Trophoblast cell (in vitro differentiated cells and primary cell): ENCODE data around the gene KIF3A.
"Not testable (repeated sequence)": the region's sequence is repeated elsewhere in the genome, so short reads cannot be mapped to it uniquely, and the experiment has no call there.

Experiments used
- DNase-seq, 2 donors: peaks; one replicate each; pipeline ENCODE4 v3.0.0-alpha.2; 2016
- H2AFZ ChIP-seq: 2 replicates; pipeline ENCODE4 v1.6.1; 2013; ENCODE audit warnings: low read length, moderate library complexity, mild to moderate bottlenecking; ENCODE audit not compliant: insufficient read depth, poor library complexity
- H2AK5ac ChIP-seq: 2 replicates; pipeline ENCODE4 v1.6.1; 2013; ENCODE audit warnings: mild to moderate bottlenecking, low read length
- H2BK120ac ChIP-seq: 2 replicates; pipeline ENCODE4 v1.6.1; 2013; ENCODE audit warnings: low read length, mild to moderate bottlenecking, moderate library complexity; ENCODE audit not compliant: insufficient read depth, poor library complexity
- H2BK12ac ChIP-seq: 2 replicates; pipeline ENCODE4 v1.6.1; 2013; ENCODE audit warnings: mild to moderate bottlenecking, low read length, moderate library complexity
- H2BK5ac ChIP-seq: 2 replicates; pipeline ENCODE4 v1.6.1; 2013; ENCODE audit warnings: low read length, low read depth, moderate library complexity, mild to moderate bottlenecking; ENCODE audit not compliant: poor library complexity
- H3K14ac ChIP-seq: 2 replicates; pipeline ENCODE4 v1.6.1; 2013; ENCODE audit warnings: mild to moderate bottlenecking, low read length
- H3K18ac ChIP-seq: 2 replicates; pipeline ENCODE4 v1.6.1; 2013; ENCODE audit warnings: mild to moderate bottlenecking, low read length
- H3K23ac ChIP-seq: 2 replicates; pipeline ENCODE4 v1.6.1; 2013; ENCODE audit warnings: low read length
- H3K27ac ChIP-seq: 2 replicates; pipeline ENCODE4 v1.5.1; 2013; ENCODE audit warnings: low read depth, mild to moderate bottlenecking, inconsistent platforms, low read length, moderate library complexity
- H3K27me3 ChIP-seq: 2 replicates; pipeline ENCODE4 v1.6.1; 2013; ENCODE audit warnings: inconsistent platforms, mild to moderate bottlenecking, low read length, moderate library complexity; ENCODE audit not compliant: insufficient read depth
- H3K36me3 ChIP-seq, 2 experiments: 1 replicate in 1 of 2; 2 replicates in 1 of 2; pipeline ENCODE4 v1.6.1; 2013; ENCODE audit warnings: low read length in 2 of 2, mild to moderate bottlenecking in 2 of 2, moderate library complexity in 1 of 2; ENCODE audit not compliant: insufficient read depth in 2 of 2, control insufficient read depth in 1 of 2
- H3K4ac ChIP-seq: 2 replicates; pipeline ENCODE4 v1.6.1; 2013; ENCODE audit warnings: low read depth, mild to moderate bottlenecking, low read length, moderate library complexity
- H3K4me1 ChIP-seq, 2 experiments: 1 replicate in 1 of 2; 2 replicates in 1 of 2; pipeline ENCODE4 v1.6.1; 2013; ENCODE audit warnings: low read length in 2 of 2, mild to moderate bottlenecking in 2 of 2, moderate library complexity in 1 of 2; ENCODE audit not compliant: insufficient read depth in 2 of 2, control insufficient read depth in 1 of 2
- H3K4me2 ChIP-seq: 2 replicates; pipeline ENCODE4 v1.6.1; 2013; ENCODE audit warnings: inconsistent platforms, mild to moderate bottlenecking, low read length, moderate library complexity
- H3K4me3 ChIP-seq: 2 replicates; pipeline ENCODE4 v1.5.1; 2013; ENCODE audit warnings: mild to moderate bottlenecking, low read depth, low read length, inconsistent platforms
- H3K79me1 ChIP-seq: one replicate; pipeline ENCODE4 v1.6.1; 2013; ENCODE audit warnings: low read length
- H3K79me2 ChIP-seq: 2 replicates; pipeline ENCODE4 v1.6.1; 2013; ENCODE audit warnings: low read length, mild to moderate bottlenecking; ENCODE audit not compliant: control insufficient read depth, insufficient read depth, poor library complexity
- H3K9ac ChIP-seq: 2 replicates; pipeline ENCODE4 v1.6.1; 2013; ENCODE audit warnings: mild to moderate bottlenecking, low read length
- H3K9me3 ChIP-seq: 2 replicates; pipeline ENCODE4 v1.6.1; 2013; ENCODE audit warnings: low read depth, mild to moderate bottlenecking, control low read depth, inconsistent platforms, low read length; ENCODE audit not compliant: insufficient read depth
- H4K12ac ChIP-seq: 2 replicates; pipeline ENCODE4 v1.6.1; 2013; ENCODE audit warnings: low read depth, mild to moderate bottlenecking, low read length, moderate library complexity
- H4K8ac ChIP-seq: 2 replicates; pipeline ENCODE4 v1.6.1; 2013; ENCODE audit warnings: low read depth, mild to moderate bottlenecking, low read length, moderate library complexity
- H4K91ac ChIP-seq: one replicate; pipeline ENCODE4 v1.6.1; 2013; ENCODE audit warnings: low read depth, mild to moderate bottlenecking, low read length, moderate library complexity
- WGBS: extraction: QIAGEN DNeasy Blood & Tissue Kit; methylation state at CpG from one replicate; pipeline ENCODE4 v1.1.7; 2013; ENCODE audit warnings: missing lambda C conversion rate; ENCODE audit not compliant: insufficient read length, insufficient coverage; ENCODE audit errors: extremely low coverage; 5-methylcytosine and 5-hydroxymethylcytosine counted together

Gene KIF3A

DNA sequence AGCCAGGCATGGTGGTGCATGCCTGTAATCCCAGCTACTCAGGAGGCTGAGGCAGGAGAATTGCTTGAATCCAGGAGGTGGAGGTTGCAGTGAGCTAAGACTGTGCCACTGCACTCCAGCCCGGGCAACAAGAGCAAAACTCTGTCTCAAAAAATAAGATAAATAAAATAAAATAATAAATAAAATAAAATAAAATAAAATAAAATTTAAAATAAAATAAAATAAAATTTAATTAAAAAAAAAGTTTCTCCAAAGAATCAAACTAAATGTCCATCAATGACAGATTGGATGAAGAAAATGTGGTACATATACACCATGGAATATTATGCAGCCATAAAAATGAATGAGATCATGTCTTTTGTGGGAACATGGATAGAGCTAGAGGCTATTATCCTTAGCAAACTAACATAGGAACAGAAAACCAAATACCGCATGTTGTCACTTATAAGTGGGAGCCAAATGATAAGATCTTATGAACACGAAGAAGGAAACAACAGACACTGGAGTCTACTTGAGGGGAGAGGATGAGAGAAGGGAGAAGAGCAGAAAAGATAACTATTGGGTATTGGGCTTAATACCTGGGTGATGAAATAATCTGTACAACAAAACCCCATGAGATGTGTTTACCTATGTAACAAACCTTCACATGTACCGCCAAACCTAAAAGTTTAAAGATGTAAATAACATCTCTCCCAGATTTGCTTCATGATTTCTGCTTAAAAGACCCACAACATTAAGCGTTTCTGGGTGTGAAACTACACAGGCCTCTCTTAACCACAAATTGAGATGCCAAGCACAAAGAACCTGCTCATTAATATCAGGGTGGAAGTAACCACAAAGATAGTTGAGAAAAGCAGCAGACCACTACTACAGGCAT lies 45.4 kb downstream of the KIF3A start:
- WGBS, result no CpG with 5 or more reads among the region's 5 CpGs
- H3K9me3 ChIP-seq, H3K14ac ChIP-seq, H3K4me3 ChIP-seq, H4K8ac ChIP-seq, H4K91ac ChIP-seq, H2BK120ac ChIP-seq, H3K79me2 ChIP-seq, H3K4ac ChIP-seq, DNase-seq, H3K4me1 ChIP-seq, H4K12ac ChIP-seq, H3K23ac ChIP-seq, H3K27me3 ChIP-seq, H3K36me3 ChIP-seq, H2BK12ac ChIP-seq, H2BK5ac ChIP-seq, H3K18ac ChIP-seq, H3K79me1 ChIP-seq, H2AFZ ChIP-seq, H3K4me2 ChIP-seq, H3K9ac ChIP-seq, H3K27ac ChIP-seq, H2AK5ac ChIP-seq: not testable (repeated sequence)

DNA sequence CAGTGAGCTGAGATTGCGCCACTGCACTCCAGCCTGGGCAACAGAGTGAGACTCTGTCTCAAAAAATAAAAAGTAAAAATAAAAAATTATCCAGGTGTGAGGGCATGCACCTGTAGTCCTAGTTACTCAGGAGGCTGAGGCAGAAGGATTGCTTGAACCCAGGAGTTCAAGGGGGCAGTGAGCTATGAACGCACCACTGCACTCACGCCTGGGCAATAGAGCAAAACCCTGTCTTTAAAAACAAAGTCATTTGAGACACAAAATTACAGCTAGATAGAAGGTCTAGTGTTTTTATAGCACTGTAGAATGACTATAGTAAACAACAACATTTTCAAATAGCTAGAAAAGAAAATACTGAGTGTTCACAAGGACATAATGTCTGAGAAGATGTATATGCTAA lies 47.2 kb downstream of the KIF3A start:
- Histone ChIP-seq H3K4me1 (no peaks in the 10 kb centered on the region), H3K79me2 (no peaks in the 10 kb centered on the region), H3K23ac (no peak overlapping the region), H3K27ac (no peak overlapping the region), H4K8ac (no peak overlapping the region), H2BK5ac (no peak overlapping the region), H3K27me3 (no peaks in the 10 kb centered on the region), H4K91ac (no peak overlapping the region), H3K14ac (no peak overlapping the region), H3K9me3 (no peaks in the 10 kb centered on the region), H2BK12ac (no peak overlapping the region), H3K4me3 (no peak overlapping the region), H3K36me3 (peaks cover under 1 to 9% of the 10 kb centered on the region in 2 experiments), H3K4me2 (no peak overlapping the region), H4K12ac (no peak overlapping the region), H3K18ac (no peak overlapping the region), H2BK120ac (no peak overlapping the region), H3K79me1 (no peaks in the 10 kb centered on the region), H2AFZ (no peak overlapping the region), H2AK5ac (no peak overlapping the region), H3K9ac (no peak overlapping the region), H3K4ac (no peak overlapping the region)
- DNase-seq, result no peak
- no CpG with 5 or more reads among the region's 3 CpGs for WGBS

DNA sequence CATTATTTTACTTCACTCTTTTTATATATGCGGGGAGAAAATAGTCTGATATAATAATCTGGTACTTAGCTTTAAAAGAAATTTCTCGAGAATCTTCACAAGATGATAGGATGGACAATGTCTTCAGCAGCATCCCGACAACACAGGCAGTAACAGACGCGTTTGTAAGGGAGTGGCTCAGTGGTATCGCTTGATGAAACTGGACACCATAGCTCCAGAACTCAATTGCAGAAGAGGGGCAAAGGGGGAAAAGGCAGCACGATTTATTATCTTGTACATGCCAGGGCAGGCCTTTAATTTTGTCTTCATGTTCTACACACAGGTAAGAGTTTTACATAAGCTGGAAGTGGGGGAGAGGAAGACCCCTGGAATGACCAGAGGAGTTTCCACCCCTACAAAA lies 47.8 kb downstream of the KIF3A start:
- Histone ChIP-seq H2AFZ (no peak overlapping the region), H2BK12ac (no peak overlapping the region), H3K9ac (no peak overlapping the region), H3K4me3 (no peak overlapping the region), H3K9me3 (no peaks in the 10 kb centered on the region), H4K91ac (no peak overlapping the region), H3K4me1 (no peaks in the 10 kb centered on the region), H3K36me3 (peaks cover 0 to 9% of the 10 kb centered on the region in 2 experiments), H3K27me3 (no peaks in the 10 kb centered on the region), H4K12ac (no peak overlapping the region), H2AK5ac (no peak overlapping the region), H3K79me1 (no peaks in the 10 kb centered on the region), H3K4ac (no peak overlapping the region), H2BK5ac (no peak overlapping the region), H3K18ac (no peak overlapping the region), H3K4me2 (no peak overlapping the region), H4K8ac (no peak overlapping the region), H3K14ac (no peak overlapping the region), H3K79me2 (no peaks in the 10 kb centered on the region), H3K23ac (no peak overlapping the region), H2BK120ac (no peak overlapping the region), H3K27ac (no peak overlapping the region)
- no peak for DNase-seq
- no CpG with 5 or more reads among the region's 7 CpGs for WGBS

DNA sequence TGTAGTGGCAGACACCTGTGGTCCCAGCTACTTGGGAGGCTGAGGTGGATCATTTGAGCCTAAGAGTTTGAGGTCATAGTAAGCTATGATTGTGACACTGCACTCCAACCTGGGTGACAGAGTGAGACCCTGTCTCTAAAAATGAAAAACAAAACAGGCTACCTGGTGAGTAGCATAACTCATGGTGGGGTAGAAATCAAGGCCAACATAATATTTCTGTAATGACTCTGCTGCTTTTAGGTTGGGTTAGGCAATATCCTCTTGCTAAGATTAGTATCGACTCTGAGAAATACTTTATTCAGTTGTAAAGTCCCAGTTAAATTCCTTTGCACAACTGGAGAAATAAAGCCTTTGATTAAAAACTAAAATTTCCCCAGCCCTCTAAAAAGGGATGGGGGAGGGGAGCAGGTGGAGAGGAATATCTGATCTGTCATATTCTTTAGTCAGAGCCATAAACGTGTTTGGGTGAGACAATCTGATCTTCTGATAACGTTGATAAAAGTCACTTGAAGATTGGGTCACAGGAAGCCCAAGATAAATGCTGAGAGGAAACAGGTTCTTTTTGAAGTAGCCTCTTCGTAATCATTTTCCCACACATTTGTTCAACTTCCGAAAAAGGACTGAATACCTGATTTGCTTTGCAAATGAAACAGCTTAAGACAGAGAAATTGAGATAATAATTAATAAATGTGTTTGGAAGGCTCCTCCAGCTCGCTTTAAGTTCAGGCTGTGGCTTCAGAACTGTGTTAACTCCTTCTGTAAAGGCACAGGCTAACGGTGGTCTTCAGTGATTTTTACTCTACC lies 48.6 kb downstream of the KIF3A start:
- H4K12ac ChIP-seq, result no peak overlapping the region
- H3K18ac ChIP-seq, result no peak overlapping the region
- H2BK5ac ChIP-seq, result no peak overlapping the region
- peaks cover 0 to 5% of the 10 kb centered on the region in 2 experiments for H3K36me3 ChIP-seq
- H2AFZ ChIP-seq, result no peak overlapping the region
- H3K4me2 ChIP-seq, result no peak overlapping the region
- no peak overlapping the region for H3K14ac ChIP-seq
- H3K27me3 ChIP-seq, result no peaks in the 10 kb centered on the region
- no peak overlapping the region for H3K4me3 ChIP-seq
- no peak overlapping the region for H3K23ac ChIP-seq
- no CpG with 5 or more reads among the region's 7 CpGs for WGBS
- no peaks in the 10 kb centered on the region for H3K9me3 ChIP-seq
- no peak overlapping the region for H2BK12ac ChIP-seq
- no peaks in the 10 kb centered on the region for H3K79me2 ChIP-seq
- no peak overlapping the region for H3K27ac ChIP-seq
- no peak overlapping the region for H3K4ac ChIP-seq
- DNase-seq, result peak in 1 of 2 donors; percentile 40
- no peaks in the 10 kb centered on the region for H3K79me1 ChIP-seq
- no peak overlapping the region for H4K8ac ChIP-seq
- no peak overlapping the region for H4K91ac ChIP-seq
- no peak overlapping the region for H3K9ac ChIP-seq
- no peak overlapping the region for H2AK5ac ChIP-seq
- H2BK120ac ChIP-seq, result no peak overlapping the region
- H3K4me1 ChIP-seq, result no peaks in the 10 kb centered on the region
